Anterior cingulate cortex (tissue), 58 donors: ENCODE data around the gene NMT1.
"Not testable (repeated sequence)": the region's sequence is repeated elsewhere in the genome, so short reads cannot be mapped to it uniquely, and the experiment has no call there.

ENCODE experiments used
- DNase-seq, 58 donors: peaks; one replicate each; lab custom pipeline; 2025; lab: John Stamatoyannopoulos, UW

NMT1 gene

DNA sequence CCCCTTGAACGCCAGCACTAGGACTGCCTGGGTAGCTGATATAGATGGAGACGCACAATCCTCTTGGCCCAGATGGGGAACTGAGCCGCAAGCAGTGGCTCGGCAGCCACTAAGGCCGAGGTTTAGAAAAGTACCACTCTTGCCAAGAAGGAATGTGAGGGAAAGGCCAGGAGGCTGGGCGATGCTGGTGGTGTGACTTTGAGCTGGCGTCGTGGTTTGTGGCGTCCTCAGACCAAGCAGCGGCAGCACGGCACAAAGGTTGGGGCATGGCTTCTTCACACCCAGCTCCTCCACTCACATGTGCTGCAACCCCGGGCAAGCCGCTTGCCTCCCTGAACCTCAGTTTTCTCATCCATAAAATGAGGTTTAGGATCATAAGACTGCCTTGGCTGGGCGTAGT lies 25.3 kb upstream of the NMT1 start:
- no peak for DNase-seq

DNA sequence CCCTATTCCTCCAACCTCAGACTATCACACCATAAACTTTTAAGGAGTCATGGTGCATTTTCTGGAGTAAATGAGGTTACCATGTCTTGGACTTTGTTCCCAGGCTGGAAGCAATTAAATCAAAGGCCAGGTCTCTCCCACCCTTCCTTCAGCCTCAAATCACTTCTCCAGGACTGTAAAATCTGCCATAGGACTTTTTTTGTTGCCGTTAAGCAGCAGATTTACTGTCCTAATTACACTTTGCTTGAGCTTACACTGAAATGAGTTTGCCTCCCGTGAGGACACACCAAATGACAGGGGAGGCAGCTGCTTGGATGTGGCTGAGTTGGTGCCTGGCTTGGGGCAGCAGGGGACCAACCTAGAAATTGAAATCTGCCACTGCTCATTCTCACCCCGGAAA lies 24.4 kb upstream of the NMT1 start:
- DNase-seq, result no peak

DNA sequence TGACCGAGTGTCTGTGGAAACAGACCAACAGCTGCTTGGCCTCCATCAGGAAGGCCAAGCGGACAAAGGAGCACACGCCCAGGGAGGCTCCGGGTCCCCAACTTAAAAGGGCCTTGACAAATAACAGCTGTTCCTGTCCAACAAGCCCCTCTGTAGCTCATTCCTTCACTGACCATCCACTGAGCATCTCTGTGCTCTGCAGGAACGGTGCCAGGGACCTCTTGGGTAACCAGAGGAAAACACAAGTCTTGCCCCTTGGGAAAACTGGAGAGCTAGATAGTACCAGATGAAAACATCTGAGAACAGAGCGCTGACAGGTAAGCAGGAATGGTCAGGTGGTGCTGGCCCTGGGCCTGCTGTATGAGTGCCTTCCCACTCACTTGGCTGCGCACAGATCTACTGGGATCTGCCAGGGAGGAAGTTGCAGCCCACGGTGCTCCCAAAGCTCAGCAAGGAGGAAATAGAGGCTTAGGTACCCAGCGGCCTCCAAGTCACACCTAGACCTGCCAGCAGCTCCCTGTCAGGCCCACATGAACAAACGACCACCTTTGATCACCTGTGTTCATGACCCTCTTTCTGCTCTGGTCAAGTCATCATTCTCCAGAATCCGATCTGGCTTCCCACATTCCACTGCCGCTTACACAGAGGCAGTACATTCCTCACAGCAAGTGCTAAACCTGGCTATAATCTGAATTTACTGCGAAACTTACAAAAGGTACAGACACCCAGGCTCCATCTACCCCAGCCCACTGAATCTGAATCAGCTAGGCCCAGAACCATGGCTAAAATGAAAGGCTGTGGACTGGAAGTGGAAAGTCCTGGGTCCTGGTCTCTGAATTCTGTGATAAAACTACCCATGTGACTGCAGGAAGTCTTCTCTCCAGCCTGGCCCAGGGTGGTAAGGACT lies 22.1 kb upstream of the NMT1 start:
- DNase-seq, result peak in 3 of 58 donors; percentile 8 to 13 (median 12)

DNA sequence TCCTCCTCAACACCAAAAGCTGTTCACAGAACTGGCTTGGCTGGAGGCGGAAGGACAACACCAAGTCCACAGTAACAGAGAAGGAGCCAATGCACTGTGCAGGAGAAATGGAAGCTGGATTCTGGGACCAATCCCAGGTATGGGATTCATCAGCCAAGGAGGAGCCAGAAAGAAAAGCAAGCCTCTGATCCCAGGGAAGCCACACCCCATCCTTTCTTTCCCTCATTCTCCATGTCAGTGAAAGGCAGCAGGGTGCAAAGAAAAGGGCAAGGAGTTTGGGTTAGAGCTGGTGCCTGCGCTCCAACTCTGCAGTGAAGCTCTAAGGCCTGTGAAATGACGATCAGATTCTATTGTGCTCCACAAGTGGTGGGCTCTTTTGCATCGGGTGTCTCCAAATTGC lies 20.7 kb upstream of the NMT1 start:
- no peak for DNase-seq

DNA sequence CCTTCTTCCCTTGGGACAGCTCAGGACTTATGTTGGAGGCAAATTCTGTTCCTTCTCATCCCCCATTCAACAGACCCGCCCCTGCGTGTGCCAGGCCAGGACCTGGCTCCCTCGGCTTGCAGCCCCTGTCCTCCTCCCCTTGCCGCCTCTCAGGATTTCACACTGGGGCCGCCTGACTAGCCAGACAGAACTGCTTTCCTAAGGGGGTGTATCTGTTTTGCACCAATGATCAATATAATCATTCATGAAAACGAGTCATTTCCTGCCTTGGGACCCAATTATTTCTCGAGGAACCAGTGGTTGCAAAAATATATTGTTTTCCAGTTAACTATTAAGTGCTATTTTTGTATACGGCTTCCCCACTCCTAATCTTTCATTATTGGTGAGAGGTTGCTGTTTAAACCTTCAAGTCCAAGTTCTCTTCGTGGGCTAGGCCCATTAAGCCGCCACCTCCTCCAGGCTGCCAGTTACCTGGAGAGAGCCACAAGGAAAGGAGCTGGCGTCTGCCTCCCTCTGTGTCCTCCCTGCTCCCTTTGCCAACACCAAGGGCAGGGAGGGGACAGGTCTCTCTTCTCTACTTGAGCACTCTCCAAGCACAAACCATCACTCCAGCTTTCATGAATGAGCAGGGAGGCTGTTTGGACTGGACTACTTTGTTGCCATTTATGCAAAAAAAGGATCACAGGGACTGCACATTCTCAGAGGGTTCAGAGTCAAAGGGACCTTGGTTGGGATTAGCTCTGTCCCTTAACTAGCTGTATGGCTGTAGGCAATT lies 18.6 kb upstream of the NMT1 start:
- DNase-seq, result no peak

DNA sequence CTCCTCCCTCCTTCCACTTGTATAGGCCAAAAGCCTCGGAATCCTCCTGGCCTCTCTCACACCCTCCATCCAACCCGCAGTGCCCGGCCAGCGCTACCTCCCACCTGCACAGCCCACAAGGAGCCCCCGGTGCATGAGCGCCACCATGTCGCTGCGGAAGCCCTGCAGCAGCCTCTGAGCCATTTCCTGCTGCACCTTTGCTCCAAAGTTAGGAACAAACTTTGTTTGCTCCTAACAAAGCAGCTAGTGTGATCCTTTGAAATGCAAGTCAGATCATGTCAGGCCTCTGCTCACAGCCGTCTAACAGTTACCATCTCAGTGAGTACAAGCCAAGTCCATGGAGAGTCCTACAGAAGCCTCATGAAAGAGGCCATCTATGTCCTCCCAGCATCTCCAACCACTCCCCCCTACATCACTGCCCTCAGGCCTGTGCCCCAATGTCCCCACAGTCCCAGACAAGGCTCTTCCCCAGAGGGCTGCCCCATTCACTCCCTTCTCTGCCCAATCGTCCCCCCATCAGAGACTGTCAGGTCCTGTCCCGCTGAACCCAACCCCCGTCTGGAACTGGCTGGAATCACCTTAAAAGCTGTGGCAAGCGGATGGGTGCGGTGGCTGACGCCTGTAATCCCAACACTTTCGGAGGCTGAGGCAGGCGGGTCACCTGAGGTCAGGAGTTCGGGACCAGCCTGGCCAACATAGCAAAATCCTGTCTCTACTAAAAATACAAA lies 17.1 kb upstream of the NMT1 start:
- DNase-seq, result no peak

DNA sequence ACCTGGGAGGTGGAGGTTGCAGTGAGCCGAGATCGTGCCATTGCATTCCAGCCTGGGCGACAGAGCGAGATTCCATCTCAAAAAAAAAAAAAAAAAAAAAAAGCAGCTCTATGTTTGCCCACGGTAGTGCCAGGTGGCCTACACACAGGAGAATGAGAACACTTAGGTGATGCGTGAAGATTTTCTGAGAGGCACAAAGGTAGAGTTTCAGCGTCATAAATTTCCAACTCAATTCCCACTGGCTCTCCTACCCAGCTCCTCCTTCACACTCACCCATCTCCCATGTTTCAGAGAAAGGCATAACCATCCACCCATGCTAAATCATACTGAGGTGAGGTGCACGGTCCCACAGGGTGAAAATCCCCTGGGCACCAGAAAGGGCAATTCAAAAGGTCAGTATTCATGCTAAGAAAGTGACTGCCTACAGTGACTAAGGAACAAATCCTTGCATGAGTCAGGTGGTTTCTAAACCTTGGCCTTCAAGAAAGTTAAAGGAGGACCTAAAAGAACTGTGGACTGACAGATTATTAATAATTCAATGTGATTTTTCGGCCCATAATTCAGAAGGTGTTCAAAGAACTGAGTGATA lies 14.5 kb upstream of the NMT1 start:
- DNase-seq, result no peak

DNA sequence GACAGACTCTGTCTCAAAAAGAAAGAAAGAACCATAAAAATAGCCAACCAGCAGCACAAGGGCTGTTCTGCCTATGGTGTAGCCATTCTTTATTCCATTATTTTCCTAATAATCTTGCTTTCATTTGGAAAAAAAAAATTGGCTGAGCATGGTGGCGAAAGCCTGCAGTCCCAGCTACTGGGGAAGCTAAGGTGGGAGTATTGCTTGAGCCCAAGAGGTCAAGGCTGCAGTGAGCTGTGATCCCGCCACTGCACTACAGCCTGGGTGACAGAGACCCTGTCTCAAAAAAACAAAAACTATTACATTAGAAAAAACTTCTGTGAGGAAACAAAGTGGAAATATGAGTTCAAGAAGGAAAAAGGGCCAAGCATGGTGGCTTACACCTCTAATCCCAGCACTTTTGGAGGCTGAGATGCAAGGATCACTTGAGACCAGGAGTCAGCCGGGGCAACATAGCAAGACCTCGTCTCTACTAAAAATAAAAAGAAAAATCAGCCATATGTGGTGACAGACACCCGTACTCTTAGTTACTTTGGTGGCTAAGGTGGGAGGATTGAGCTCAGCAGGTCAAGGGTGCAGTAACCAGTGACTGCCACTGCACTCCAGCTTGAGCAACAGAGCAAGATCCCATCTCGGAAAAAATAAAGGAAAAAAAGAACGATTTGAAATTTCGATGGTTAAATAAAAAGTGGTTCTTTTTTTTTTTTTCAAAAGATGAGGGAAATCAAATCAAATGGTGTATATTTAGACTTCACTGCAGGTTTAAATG lies 12.1 kb upstream of the NMT1 start:
- no peak for DNase-seq

DNA sequence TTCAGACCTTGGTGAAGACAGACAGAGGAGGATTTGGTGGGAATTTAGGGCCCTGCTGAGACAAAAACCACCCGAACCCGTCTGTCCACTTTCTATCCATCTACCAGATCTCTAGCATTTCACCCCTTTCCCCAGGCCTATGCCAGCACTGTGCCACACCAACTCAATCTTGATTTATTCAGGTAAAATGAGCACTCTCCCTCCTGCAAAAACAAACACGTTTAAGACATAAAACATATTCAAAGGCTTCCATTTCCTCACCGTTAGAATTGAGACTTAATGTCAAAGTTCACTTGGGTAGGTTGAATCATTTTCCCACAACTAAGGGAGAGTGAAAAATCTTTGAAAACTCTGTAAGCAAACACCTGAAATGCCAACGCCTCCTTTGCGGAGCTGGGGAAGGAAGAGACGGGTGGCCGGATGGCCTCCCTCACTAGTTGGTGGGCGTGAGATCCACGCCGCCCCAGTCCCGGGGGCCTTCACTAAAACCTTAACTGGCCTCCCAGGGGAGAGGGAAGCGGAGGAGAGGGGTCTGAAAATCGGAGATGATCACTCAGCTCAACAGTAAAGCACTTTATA lies 10.5 kb upstream of the NMT1 start:
- no peak for DNase-seq

DNA sequence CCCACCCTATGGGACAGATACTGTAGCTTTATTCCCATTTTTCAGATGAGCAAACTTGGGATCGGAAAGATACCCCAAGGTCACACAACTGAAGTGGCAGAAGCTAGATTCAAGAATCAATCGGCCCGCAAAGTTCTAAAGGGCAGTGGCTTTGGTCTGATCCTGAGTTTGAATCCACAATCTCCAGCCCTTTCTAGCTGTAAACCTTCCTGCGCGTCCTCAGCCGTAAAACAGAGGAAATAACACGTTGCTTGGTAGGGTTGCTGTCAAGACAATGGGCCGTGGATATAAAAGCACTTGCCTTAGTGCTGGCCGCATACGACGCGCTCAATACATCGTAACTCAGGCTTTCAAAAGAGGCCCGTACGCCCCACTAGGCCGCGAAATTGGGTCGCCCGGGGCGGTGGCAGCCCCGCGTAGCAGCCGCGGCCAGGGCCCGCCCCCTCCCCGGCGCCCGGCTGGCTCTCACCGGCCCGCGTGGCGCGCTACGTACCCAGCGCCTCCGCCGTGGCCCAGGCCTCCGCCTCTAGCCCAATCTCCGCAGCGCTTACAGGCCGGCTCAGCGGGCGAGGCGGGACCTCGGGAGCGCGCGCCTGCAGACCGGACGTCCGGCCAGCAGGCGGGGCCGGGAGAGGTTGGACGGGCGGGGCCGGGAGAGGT lies 9.9 kb upstream of the NMT1 start, which contains the start of gene DCAKD:
TSS of gene DCAKD (minus strand) at position 573 of the 660 bp plus-strand sequence. CDS start 16,747 bp downstream, outside the sequence.
- peak; percentile 22 to 94 (median 86) for DNase-seq

DNA sequence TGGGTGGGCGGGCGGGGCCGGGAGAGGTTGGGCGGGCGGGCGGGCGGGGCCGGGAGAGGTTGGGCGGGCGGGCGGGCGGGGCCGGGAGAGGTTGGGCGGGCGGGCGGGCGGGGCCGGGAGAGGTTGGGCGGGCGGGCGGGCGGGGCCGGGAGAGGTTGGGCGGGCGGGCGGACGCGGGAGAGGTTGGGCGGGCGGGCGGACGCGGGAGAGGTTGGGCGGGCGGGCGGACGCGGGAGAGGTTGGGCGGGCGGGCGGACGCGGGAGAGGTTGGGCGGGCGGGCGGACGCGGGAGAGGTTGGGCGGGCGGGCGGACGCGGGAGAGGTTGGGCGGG lies 9.4 kb upstream of the NMT1 start:
- DNase-seq, result not testable (repeated sequence)

DNA sequence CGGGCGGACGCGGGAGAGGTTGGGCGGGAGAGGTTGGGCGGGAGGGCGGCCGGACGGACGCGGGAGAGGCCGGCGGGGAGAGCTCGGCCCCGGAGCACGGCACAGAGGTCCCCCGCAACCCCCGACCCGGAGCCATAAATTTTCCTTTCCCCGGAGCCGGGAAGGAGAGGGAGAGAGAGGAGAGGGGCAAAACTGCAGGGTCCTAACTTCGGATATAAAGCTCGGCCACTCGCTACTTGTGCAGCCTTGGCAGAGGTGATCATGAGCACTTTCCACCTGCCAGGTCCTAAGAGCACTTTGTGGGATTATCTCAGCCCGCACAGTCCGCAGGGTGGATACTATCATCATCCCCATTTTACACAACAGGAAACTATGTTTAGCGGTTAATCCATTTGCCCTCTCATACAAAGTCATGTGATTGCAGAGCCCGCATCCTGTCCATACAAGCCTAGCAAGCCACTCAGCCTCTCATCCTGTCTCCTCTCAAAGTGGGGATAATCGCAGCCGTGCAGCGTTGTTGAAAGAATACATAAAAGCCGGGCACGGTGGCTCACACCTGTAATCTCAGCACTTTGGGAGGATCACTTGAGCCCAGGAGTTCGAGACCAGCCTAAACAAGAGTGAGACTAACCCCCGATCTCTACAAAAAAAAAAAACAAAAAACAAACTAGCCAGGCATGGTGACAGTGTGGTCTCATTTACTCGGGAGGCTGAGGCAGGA lies 8.9 kb upstream of the NMT1 start:
- DNase-seq, result peak in 20 of 58 donors; percentile 4 to 43 (median 18)

DNA sequence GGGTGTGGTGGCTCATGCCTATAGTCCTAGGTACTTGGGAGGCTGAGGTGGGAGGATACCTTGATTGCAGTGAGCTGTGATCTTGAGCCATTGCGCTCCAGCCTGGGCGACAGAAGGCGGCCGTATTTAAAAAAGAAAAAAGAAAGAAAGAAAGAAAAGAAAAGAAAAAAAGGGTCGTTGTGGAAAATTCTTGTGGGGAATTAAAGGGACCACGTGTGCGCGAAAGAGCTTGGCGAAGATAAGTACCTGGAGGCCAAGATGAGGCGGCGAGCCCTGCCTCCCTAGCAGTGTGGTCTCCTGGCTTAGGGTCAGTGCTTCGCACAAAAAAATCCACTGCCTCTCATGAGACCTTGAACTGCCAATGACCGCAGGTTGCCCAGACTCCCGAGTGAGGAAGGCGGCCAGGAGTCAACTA lies 728 bp upstream of the NMT1 start:
- peak in 1 of 58 donors; percentile 65 for DNase-seq

DNA sequence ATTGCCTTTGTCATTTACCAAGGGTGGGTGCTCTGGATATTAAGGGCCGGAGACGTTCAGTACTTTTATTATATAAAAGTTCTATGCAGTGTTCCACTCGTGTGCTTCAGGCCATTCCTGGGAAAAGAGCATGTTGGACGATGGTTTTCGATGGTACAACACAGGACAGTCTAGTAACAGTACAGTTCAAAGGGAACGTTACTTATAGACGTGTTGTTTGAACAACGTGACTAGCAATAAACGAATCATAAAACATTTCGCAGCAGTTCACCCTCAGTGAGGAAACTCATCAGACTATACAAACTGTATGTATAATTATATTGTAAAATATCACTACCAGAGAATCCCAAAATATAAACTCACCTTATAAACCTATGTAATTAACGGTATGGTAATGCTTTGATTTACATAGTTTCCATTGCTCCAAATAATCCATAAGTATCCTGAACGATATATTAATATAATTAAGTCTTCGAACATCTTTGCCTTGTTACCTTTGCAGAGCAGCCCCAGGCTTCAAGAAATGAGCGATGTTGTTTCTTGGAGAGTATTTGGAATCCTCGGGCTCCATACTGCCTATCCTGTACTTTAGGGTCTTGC lies 589 bp downstream of the NMT1 start:
- DNase-seq, result no peak

DNA sequence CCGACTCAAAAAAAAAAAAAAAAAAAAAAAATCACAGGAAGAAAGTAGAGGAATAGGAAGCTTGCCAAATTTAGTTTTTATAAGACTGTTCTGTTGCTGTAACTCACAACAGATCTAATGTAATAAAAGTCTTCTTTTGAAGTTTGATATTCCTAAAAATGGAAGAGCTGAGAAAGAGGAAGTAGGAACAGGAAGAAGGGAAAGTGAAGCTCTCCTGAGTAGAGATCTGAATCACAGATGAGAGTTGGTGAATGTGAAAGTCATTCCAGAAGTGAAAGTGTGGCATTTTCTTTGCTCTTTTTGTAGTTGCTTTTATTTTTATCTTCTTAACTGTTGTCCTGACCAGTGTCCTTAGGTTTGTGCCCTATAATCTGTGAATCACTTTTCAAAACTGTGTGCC lies 2.1 kb downstream of the NMT1 start:
- no peak for DNase-seq

DNA sequence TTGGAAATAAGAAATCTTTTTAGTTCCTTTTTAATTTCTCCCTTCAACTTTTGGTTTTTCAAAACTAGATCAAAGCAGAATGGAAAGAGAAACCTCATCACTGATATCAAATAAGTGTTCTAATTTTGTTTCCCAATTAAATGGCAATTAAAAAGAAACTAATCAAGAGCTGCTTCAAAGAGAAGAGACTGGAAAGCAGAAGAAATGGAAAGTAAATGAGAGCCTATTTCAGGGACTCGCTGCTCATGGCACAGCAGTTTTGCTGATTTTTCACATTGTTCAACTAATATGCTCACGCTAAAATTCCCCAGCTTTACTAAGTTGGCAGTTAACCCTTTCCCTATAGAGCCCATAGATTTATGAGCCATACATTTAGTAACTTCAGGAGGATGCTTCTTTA lies 6.5 kb downstream of the NMT1 start:
- DNase-seq, result no peak

DNA sequence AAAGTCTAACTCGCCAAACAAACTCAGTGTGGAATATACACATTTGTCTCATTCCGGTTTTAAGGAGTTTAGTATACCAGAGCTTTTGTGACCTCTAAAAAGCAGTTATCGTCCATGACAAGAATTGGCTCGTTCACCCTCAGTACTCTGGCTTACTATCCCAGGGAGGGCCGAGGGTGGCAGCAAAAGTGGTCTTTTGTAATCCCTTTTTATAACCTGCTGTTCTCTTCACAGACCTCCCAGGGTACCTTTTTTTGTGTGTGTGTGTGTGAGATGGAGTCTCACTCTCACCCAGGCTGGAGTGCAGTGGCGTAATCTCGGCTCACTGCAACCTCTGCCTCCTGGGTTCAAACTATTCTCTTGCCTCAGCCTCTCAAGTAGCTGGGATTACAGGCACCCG lies 8.9 kb downstream of the NMT1 start:
- no peak for DNase-seq

DNA sequence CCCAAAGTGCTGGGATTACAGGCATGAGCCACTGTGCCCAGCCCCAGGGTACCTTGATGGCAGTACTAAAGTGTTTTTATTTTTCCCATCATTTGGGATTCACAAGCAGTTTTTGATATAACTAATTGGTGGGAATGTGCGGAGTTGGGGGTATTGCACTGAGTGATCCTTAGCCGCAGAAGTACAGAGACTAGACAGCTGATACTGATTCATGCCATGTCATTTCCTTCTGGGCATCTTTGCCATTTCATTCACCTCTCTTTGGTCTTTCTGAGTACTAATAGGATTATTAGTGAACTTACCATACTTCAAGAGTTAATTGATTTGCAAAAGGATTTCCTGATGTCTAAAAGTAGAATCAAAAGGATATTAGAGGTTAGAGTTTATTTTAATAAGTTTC lies 9.7 kb downstream of the NMT1 start:
- no peak for DNase-seq
